ENCODE measurements around the gene TGFB3. TPM values are rescaled to one million over a fixed set of nuclear protein-coding genes. Genes with fewer than 3 reads are reported as not detected.
A peak's percentile ranks its signal among the peaks of the same experiment; 100 is the strongest.
"Not testable (repeated sequence)": the region's sequence is repeated elsewhere in the genome, so short reads cannot be mapped to it uniquely, and the experiment has no call there.

The TGFB3 gene
- 1 to 10 TPM; 1.9 to 2.2 TPM for total RNA-seq

- H3K36me3 Mint-ChIP-seq: no peaks in the 10 kb centered on the region
- POLR2A ChIA-PET: interaction anchor here (1.4 kb wide), 1 partner anchor 321 kb away, joined by 5 read pairs; the partner anchor contains the start of genes ERG28 and TTLL5
- H3K27ac Mint-ChIP-seq: peak within 1 kb of the TSS; percentile 68
- DNase-seq: peak; percentile 67
- H3K27me3 Mint-ChIP-seq: peaks cover 2% of the 10 kb centered on the region
- H3K9me3 Mint-ChIP-seq: no peaks in the 10 kb centered on the region
- H3K4me1 Mint-ChIP-seq (ENCODE audit: low read depth): peaks cover 45% of the 10 kb centered on the region
- intact Hi-C loops (cut with micrococcal nuclease): loop anchor here (1.0 to 2.0 kb wide), 4 partner anchors 75 to 405 kb away; partner anchors contain the start of gene TTLL5
- CTCF ChIA-PET: interaction anchor here (0.6 to 12.0 kb wide), 17 partner anchors 11 to 1334 kb away, joined by 3 to 181 read pairs (median 4); partner anchors contain the start of gene FLVCR2
- H3K4me3 Mint-ChIP-seq: peak within 1 kb of the TSS; percentile 72
Observed at GRCh38 chr14:75981426-75982265, at the start of gene TGFB3. Gene TGFB3 (minus strand): TSS chr14:75981995. CDS start chr14:75980893, 1,102 bp downstream.

GRCh38 chr14:76024211-76024907 lies 42.6 kb upstream of the TGFB3 start:
- peaks cover 22% of the 10 kb centered on the region for H3K36me3 Mint-ChIP-seq
- H3K4me1 Mint-ChIP-seq (ENCODE audit: low read depth): no peaks in the 10 kb centered on the region
- peaks cover 8% of the 10 kb centered on the region for H3K9me3 Mint-ChIP-seq
- no peak overlapping the region for H3K27ac Mint-ChIP-seq
- H3K27me3 Mint-ChIP-seq: no peaks in the 10 kb centered on the region
- intact Hi-C loops (cut with micrococcal nuclease): no loop called here
- no peak overlapping the region for H3K4me3 Mint-ChIP-seq
- CTCF ChIA-PET: no interaction called here
- no peak for DNase-seq
- POLR2A ChIA-PET: no interaction called here

GRCh38 chr14:76023757-76024156 lies 42.0 kb upstream of the TGFB3 start:
- no peak for DNase-seq
- Mint-ChIP-seq H3K4me1 (ENCODE audit: low read depth) (no peaks in the 10 kb centered on the region), H3K4me3 (no peak overlapping the region), H3K9me3 (peaks cover 13% of the 10 kb centered on the region), H3K36me3 (peaks cover 27% of the 10 kb centered on the region), H3K27ac (no peak overlapping the region), H3K27me3 (no peaks in the 10 kb centered on the region)
- CTCF ChIA-PET: no interaction called here
- POLR2A ChIA-PET: no interaction called here
- intact Hi-C loops (cut with micrococcal nuclease): no loop called here

- peaks cover 33% of the 10 kb centered on the region for H3K36me3 Mint-ChIP-seq
- no peak overlapping the region for H3K27ac Mint-ChIP-seq
- ChIA-PET CTCF (no interaction called here), POLR2A (no interaction called here)
- no peak for DNase-seq
- no peaks in the 10 kb centered on the region for H3K4me1 Mint-ChIP-seq (ENCODE audit: low read depth)
- H3K27me3 Mint-ChIP-seq: no peaks in the 10 kb centered on the region
- intact Hi-C loops (cut with micrococcal nuclease): no loop called here
- H3K9me3 Mint-ChIP-seq: peaks cover 16% of the 10 kb centered on the region
- no peak overlapping the region for H3K4me3 Mint-ChIP-seq
Observed at GRCh38 chr14:76022991-76023390, 41.2 kb upstream of the TGFB3 start.

GRCh38 chr14:76019676-76020075 lies 37.9 kb upstream of the TGFB3 start:
- H3K9me3 Mint-ChIP-seq: peaks cover 16% of the 10 kb centered on the region
- no peaks in the 10 kb centered on the region for H3K27me3 Mint-ChIP-seq
- CTCF ChIA-PET: no interaction called here
- no peaks in the 10 kb centered on the region for H3K4me1 Mint-ChIP-seq (ENCODE audit: low read depth)
- peaks cover 44% of the 10 kb centered on the region for H3K36me3 Mint-ChIP-seq
- no peak overlapping the region for H3K27ac Mint-ChIP-seq
- no peak for DNase-seq
- intact Hi-C loops (cut with micrococcal nuclease): no loop called here
- POLR2A ChIA-PET: no interaction called here
- no peak overlapping the region for H3K4me3 Mint-ChIP-seq

- ChIA-PET POLR2A (no interaction called here), CTCF (no interaction called here)
- Mint-ChIP-seq H3K36me3 (peaks cover 60% of the 10 kb centered on the region), H3K4me1 (ENCODE audit: low read depth) (no peaks in the 10 kb centered on the region), H3K4me3 (no peak overlapping the region), H3K27ac (no peak overlapping the region), H3K27me3 (no peaks in the 10 kb centered on the region), H3K9me3 (peaks cover 16% of the 10 kb centered on the region)
- DNase-seq: no peak
- intact Hi-C loops (cut with micrococcal nuclease): no loop called here
Observed at GRCh38 chr14:76015668-76016067, 33.9 kb upstream of the TGFB3 start.

GRCh38 chr14:76015191-76015590 lies 33.4 kb upstream of the TGFB3 start:
- Mint-ChIP-seq H3K4me3 (no peak overlapping the region), H3K36me3 (peaks cover 56% of the 10 kb centered on the region), H3K27me3 (no peaks in the 10 kb centered on the region), H3K9me3 (peaks cover 15% of the 10 kb centered on the region), H3K27ac (no peak overlapping the region), H3K4me1 (ENCODE audit: low read depth) (no peaks in the 10 kb centered on the region)
- intact Hi-C loops (cut with micrococcal nuclease): no loop called here
- no peak for DNase-seq
- ChIA-PET CTCF (no interaction called here), POLR2A (no interaction called here)

GRCh38 chr14:76012354-76012753 lies 30.6 kb upstream of the TGFB3 start:
- peaks cover 36% of the 10 kb centered on the region for H3K36me3 Mint-ChIP-seq
- H3K9me3 Mint-ChIP-seq: no peaks in the 10 kb centered on the region
- CTCF ChIA-PET: no interaction called here
- no peaks in the 10 kb centered on the region for H3K4me1 Mint-ChIP-seq (ENCODE audit: low read depth)
- intact Hi-C loops (cut with micrococcal nuclease): no loop called here
- H3K27ac Mint-ChIP-seq: no peak overlapping the region
- POLR2A ChIA-PET: no interaction called here
- no peak for DNase-seq
- no peaks in the 10 kb centered on the region for H3K27me3 Mint-ChIP-seq
- H3K4me3 Mint-ChIP-seq: no peak overlapping the region

GRCh38 chr14:76011930-76012329 lies 30.1 kb upstream of the TGFB3 start:
- no peaks in the 10 kb centered on the region for H3K9me3 Mint-ChIP-seq
- no peak overlapping the region for H3K27ac Mint-ChIP-seq
- intact Hi-C loops (cut with micrococcal nuclease): no loop called here
- no peak overlapping the region for H3K4me3 Mint-ChIP-seq
- CTCF ChIA-PET: no interaction called here
- DNase-seq: no peak
- no peaks in the 10 kb centered on the region for H3K4me1 Mint-ChIP-seq (ENCODE audit: low read depth)
- H3K36me3 Mint-ChIP-seq: peaks cover 36% of the 10 kb centered on the region
- POLR2A ChIA-PET: no interaction called here
- H3K27me3 Mint-ChIP-seq: no peaks in the 10 kb centered on the region

- H3K27ac Mint-ChIP-seq; POLR2A ChIA-PET; H3K9me3 Mint-ChIP-seq; H3K4me1 Mint-ChIP-seq (ENCODE audit: low read depth); H3K27me3 Mint-ChIP-seq; intact Hi-C loops (cut with micrococcal nuclease); DNase-seq; H3K4me3 Mint-ChIP-seq: not testable (repeated sequence)
- CTCF ChIA-PET: interaction anchor here (1.2 kb wide), 1 partner anchor 300 kb away, joined by 3 read pairs; no protein-coding TSS in a partner anchor
- peaks cover 45% of the 10 kb centered on the region for H3K36me3 Mint-ChIP-seq
Observed at GRCh38 chr14:76009627-76010026, 27.8 kb upstream of the TGFB3 start.

GRCh38 chr14:76007852-76008251 lies 26.1 kb upstream of the TGFB3 start:
- Mint-ChIP-seq H3K36me3 (peaks cover 46% of the 10 kb centered on the region), H3K9me3 (peaks cover 17% of the 10 kb centered on the region), H3K27ac (no peak overlapping the region), H3K4me1 (ENCODE audit: low read depth) (no peaks in the 10 kb centered on the region), H3K27me3 (no peaks in the 10 kb centered on the region), H3K4me3 (no peak overlapping the region)
- no peak for DNase-seq
- POLR2A ChIA-PET: no interaction called here
- intact Hi-C loops (cut with micrococcal nuclease): no loop called here
- CTCF ChIA-PET: interaction anchor here (1.5 kb wide), 1 partner anchor 43 kb away, joined by 4 read pairs; no protein-coding TSS in a partner anchor

GRCh38 chr14:76007379-76007778 lies 25.6 kb upstream of the TGFB3 start:
- Mint-ChIP-seq H3K36me3 (peaks cover 46% of the 10 kb centered on the region), H3K4me3 (no peak overlapping the region), H3K27ac (no peak overlapping the region), H3K27me3 (no peaks in the 10 kb centered on the region), H3K4me1 (ENCODE audit: low read depth) (no peaks in the 10 kb centered on the region), H3K9me3 (peaks cover 19% of the 10 kb centered on the region)
- POLR2A ChIA-PET: no interaction called here
- DNase-seq: no peak
- intact Hi-C loops (cut with micrococcal nuclease): no loop called here
- CTCF ChIA-PET: no interaction called here

Data from activated CD4-positive, alpha-beta memory T cell treated with anti-CD3 and anti-CD28 coated beads for 36 hours (primary cell).